ENCODE data around the gene TNS1. TPM values are rescaled to one million over a fixed set of nuclear protein-coding genes. Genes with fewer than 3 reads are reported as not detected.

TNS1 gene
- total and polyA plus RNA-seq, 2 donors (not counting 1 experiment from before 2014, with no cell fraction given): 0.10 to 0.86 TPM

DNA sequence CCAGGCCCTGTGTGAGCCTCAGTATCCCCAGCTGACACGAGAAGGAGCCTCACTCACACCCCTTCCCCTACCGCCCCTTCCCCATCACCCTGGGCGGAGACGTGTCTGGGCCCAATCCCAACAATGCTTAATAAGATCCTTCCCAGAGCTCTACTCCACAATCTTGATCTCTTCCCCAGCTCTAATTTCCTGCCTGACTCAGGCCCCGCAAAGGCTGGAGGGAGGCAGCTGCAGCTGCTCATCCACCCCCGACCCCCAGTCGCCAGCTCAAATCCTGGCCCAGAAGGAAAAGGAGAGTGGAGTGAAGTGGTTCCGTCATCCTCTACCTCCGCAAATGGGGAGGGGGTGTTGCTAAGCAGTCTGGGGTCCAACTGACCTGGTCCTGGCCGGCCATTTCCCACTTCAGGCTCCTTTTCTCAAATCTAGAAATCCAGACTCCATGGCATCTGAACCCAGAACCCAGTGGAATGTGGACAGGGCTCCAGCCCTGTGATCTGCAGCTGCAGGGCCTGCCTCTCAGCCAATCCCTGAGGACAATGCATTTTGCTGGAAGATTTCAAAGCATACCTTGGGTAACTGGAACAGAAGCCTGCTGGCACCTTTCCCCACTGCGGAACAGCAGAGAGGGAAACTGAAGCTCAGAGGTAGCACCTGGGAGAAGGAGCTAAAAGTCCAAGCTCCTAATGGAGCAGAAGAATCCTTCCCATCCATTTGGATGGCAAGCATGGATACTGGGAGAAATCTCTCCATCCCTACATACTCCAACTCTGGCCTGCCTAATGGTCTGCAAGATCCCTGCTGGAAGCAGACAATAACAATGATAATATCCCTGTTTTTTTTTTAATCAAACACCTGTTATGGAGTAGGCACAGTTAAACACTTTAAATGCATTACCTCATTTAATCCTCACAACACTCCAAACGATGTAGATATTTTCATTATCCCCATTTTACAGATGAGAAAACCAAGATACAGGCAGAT lies 5.6 kb upstream of the TNS1 start:
- intact Hi-C loops (cut with micrococcal nuclease): no loop called here
- Histone ChIP-seq H3K36me3 (replicated peaks in 1 of 2; ENCODE audit: control extremely low read depth in 1 of 2, control insufficient read depth in 1 of 2, extremely low read depth in 1 of 2, insufficient read depth in 2 of 2, low read length in 1 of 2) (no peaks in the 10 kb centered on the region), H3K9me3 (ENCODE audit: control extremely low read depth in 1 of 3, control insufficient read depth in 2 of 3, insufficient read depth in 1 of 3, low read length in 2 of 3) (peaks cover 0 to 5% (median 0%) of the 10 kb centered on the region in 3 donors), H3K27me3 (replicated peaks in 1 of 4; ENCODE audit: control extremely low read depth in 1 of 4, control insufficient read depth in 3 of 4, insufficient read depth in 4 of 4, low read length in 3 of 4) (peaks cover 0 to 28% (median 16%) of the 10 kb centered on the region in 4 experiments), H3K4me3 (ENCODE audit: control extremely low read depth in 1 of 5, extremely low read depth in 1 of 5, insufficient read depth in 1 of 5, low read depth in 2 of 5, low read length in 4 of 5) (no peak overlapping the region), H3K4me1 (ENCODE audit: control insufficient read depth in 2 of 2, insufficient read depth in 2 of 2, low read length in 2 of 2) (peaks cover 14 to 20% of the 10 kb centered on the region in 2 donors), H3K4me2 (replicated peaks; ENCODE audit: low read depth, low read length, poor library complexity, severe bottlenecking) (no peak overlapping the region), H3K27ac (ENCODE audit: low read length in 2 of 2) (no peak overlapping the region), H3K79me2 (ENCODE audit: control insufficient read depth, insufficient read depth, low read length) (no peaks in the 10 kb centered on the region), H4K20me1 (ENCODE audit: control insufficient read depth, insufficient read depth, low read length, poor library complexity, severe bottlenecking) (no peaks in the 10 kb centered on the region), H3K9ac (ENCODE audit: low read length) (no peak overlapping the region), H2AFZ (ENCODE audit: insufficient read depth, low read depth, low read length, poor library complexity, severe bottlenecking) (no peak overlapping the region)
- Mint-ChIP-seq H3K27ac (no peak overlapping the region), H3K4me3 (no peak overlapping the region), H3K27me3 (peaks cover 57% of the 10 kb centered on the region), H3K9me3 (ENCODE audit: insufficient read depth) (no peaks in the 10 kb centered on the region), H3K4me1 (peaks cover 12% of the 10 kb centered on the region)
- ATAC-seq (ENCODE audit: low read depth) (no peak), DNase-seq (no peak)
- POLR2A ChIA-PET: no interaction called here
- WGBS (ENCODE audit: insufficient coverage): 87% methylated on average over 9 of the region's 12 CpGs
- CTCF ChIA-PET: interaction anchor here (0.6 to 1.3 kb wide), 4 partner anchors 24 to 879 kb away, joined by 3 to 4 read pairs (median 3); no protein-coding TSS in a partner anchor
- TF ChIP-seq EZH2 (IDR thresholded peaks at IDR 0.05; ENCODE audit: borderline replicate concordance, insufficient read depth, low read depth, low read length, poor library complexity, severe bottlenecking): no peak
- TF ChIP-seq, protein P1, sequence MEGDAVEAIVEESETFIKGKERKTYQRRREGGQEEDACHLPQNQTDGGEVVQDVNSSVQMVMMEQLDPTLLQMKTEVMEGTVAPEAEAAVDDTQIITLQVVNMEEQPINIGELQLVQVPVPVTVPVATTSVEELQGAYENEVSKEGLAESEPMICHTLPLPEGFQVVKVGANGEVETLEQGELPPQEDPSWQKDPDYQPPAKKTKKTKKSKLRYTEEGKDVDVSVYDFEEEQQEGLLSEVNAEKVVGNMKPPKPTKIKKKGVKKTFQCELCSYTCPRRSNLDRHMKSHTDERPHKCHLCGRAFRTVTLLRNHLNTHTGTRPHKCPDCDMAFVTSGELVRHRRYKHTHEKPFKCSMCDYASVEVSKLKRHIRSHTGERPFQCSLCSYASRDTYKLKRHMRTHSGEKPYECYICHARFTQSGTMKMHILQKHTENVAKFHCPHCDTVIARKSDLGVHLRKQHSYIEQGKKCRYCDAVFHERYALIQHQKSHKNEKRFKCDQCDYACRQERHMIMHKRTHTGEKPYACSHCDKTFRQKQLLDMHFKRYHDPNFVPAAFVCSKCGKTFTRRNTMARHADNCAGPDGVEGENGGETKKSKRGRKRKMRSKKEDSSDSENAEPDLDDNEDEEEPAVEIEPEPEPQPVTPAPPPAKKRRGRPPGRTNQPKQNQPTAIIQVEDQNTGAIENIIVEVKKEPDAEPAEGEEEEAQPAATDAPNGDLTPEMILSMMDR (IDR thresholded peaks at IDR 0.05): no peak

- peaks cover 0 to 19% (median 13%) of the 10 kb centered on the region in 4 experiments for H3K27me3 ChIP-seq (replicated peaks in 1 of 4; ENCODE audit: control extremely low read depth in 1 of 4, control insufficient read depth in 3 of 4, insufficient read depth in 4 of 4, low read length in 3 of 4)
- 98% methylated on average over 4 of the region's 4 CpGs for WGBS (ENCODE audit: insufficient coverage)
- no peaks in the 10 kb centered on the region for H3K79me2 ChIP-seq (ENCODE audit: control insufficient read depth, insufficient read depth, low read length)
- CTCF ChIA-PET: interaction anchor here (0.9 kb wide), 1 partner anchor 8 kb away, joined by 3 read pairs; no protein-coding TSS in a partner anchor
- no peak overlapping the region for H3K4me3 Mint-ChIP-seq
- H3K4me1 Mint-ChIP-seq: peaks cover 12% of the 10 kb centered on the region
- H3K27me3 Mint-ChIP-seq: peaks cover 50% of the 10 kb centered on the region
- no peak overlapping the region for H3K9ac ChIP-seq (ENCODE audit: low read length)
- H3K27ac Mint-ChIP-seq: no peak overlapping the region
- DNase-seq: no peak
- no peak for TF ChIP-seq EZH2 (IDR thresholded peaks at IDR 0.05; ENCODE audit: borderline replicate concordance, insufficient read depth, low read depth, low read length, poor library complexity, severe bottlenecking)
- TF ChIP-seq, protein P1 (IDR thresholded peaks at IDR 0.05): no peak
- ATAC-seq (ENCODE audit: low read depth): no peak
- H2AFZ ChIP-seq (ENCODE audit: insufficient read depth, low read depth, low read length, poor library complexity, severe bottlenecking): no peak overlapping the region
- no peak overlapping the region for H3K27ac ChIP-seq (ENCODE audit: low read length in 2 of 2)
- peaks cover 0 to 5% (median 0%) of the 10 kb centered on the region in 3 donors for H3K9me3 ChIP-seq (ENCODE audit: control extremely low read depth in 1 of 3, control insufficient read depth in 2 of 3, insufficient read depth in 1 of 3, low read length in 2 of 3)
- H4K20me1 ChIP-seq (ENCODE audit: control insufficient read depth, insufficient read depth, low read length, poor library complexity, severe bottlenecking): no peaks in the 10 kb centered on the region
- POLR2A ChIA-PET: no interaction called here
- H3K4me1 ChIP-seq (ENCODE audit: control insufficient read depth in 2 of 2, insufficient read depth in 2 of 2, low read length in 2 of 2): peaks cover 14 to 20% of the 10 kb centered on the region in 2 donors
- H3K4me2 ChIP-seq (replicated peaks; ENCODE audit: low read depth, low read length, poor library complexity, severe bottlenecking): no peak overlapping the region
- no peaks in the 10 kb centered on the region for H3K9me3 Mint-ChIP-seq (ENCODE audit: insufficient read depth)
- no peak overlapping the region for H3K4me3 ChIP-seq (ENCODE audit: control extremely low read depth in 1 of 5, extremely low read depth in 1 of 5, insufficient read depth in 1 of 5, low read depth in 2 of 5, low read length in 4 of 5)
- H3K36me3 ChIP-seq (replicated peaks in 1 of 2; ENCODE audit: control extremely low read depth in 1 of 2, control insufficient read depth in 1 of 2, extremely low read depth in 1 of 2, insufficient read depth in 2 of 2, low read length in 1 of 2): no peaks in the 10 kb centered on the region
- intact Hi-C loops (cut with micrococcal nuclease): no loop called here
Observed at GRCh38 chr2:218006741-218007140, 3.9 kb upstream of the TNS1 start.

Measured in B cell (primary cell).